BJ (cell line): ENCODE results near the gene DGKE. TPM values are rescaled to one million over a fixed set of nuclear protein-coding genes. Genes with fewer than 3 reads are reported as not detected.

Source experiments
- CTCF ChIA-PET: fragments of 350-600 bp; formaldehyde crosslinking; extraction: SDS; loops from one replicate; lab custom pipeline; 2021; ENCODE audit warnings: antibody characterized with exemption, inconsistent platforms; lab: Yijun Ruan, JAX
- POLR2A ChIA-PET: fragments of 300-600 bp; sonication (Branson Sonifier 250); formaldehyde crosslinking; extraction: SDS; loops from one replicate; lab custom pipeline; 2021; ENCODE audit warnings: antibody characterized with exemption; lab: Charles Lee
- DNase-seq: peaks from one replicate; pipeline ENCODE4 v3.0.0-alpha.2; 2011; ENCODE audit warnings: low read depth
- H3K27me3 ChIP-seq: 2 replicates; pipeline ENCODE4 v1.6.0; 2011; ENCODE audit warnings: low read length; ENCODE audit not compliant: control insufficient read depth, insufficient read depth
- H3K36me3 ChIP-seq: 2 replicates; pipeline ENCODE4 v1.5.1; 2011; ENCODE audit warnings: low read length; ENCODE audit not compliant: control insufficient read depth, insufficient read depth
- H3K4me3 ChIP-seq: 2 replicates; pipeline ENCODE4 v1.5.1; 2011; ENCODE audit warnings: low read depth, mild to moderate bottlenecking, control low read depth, low read length
- polyA plus RNA-seq: library from polyadenylated mRNA; depleted of rRNA; stranded (reverse); fragments of >200 nt; gene quantifications from 2 replicates; pipeline ENCODE4 v1.2.3, GENCODE V29; 2011
- TF ChIP-seq, protein P1 (sequence below): IDR thresholded peaks from 2 replicates; pipeline ENCODE4 v1.5.1; 2011; ENCODE audit warnings: low read depth, mild to moderate bottlenecking, control low read depth, inconsistent platforms, low read length, moderate library complexity; ENCODE audit not compliant: insufficient read depth

DGKE gene
- polyA plus RNA-seq, 1 experiment: 1.9 TPM

DNA sequence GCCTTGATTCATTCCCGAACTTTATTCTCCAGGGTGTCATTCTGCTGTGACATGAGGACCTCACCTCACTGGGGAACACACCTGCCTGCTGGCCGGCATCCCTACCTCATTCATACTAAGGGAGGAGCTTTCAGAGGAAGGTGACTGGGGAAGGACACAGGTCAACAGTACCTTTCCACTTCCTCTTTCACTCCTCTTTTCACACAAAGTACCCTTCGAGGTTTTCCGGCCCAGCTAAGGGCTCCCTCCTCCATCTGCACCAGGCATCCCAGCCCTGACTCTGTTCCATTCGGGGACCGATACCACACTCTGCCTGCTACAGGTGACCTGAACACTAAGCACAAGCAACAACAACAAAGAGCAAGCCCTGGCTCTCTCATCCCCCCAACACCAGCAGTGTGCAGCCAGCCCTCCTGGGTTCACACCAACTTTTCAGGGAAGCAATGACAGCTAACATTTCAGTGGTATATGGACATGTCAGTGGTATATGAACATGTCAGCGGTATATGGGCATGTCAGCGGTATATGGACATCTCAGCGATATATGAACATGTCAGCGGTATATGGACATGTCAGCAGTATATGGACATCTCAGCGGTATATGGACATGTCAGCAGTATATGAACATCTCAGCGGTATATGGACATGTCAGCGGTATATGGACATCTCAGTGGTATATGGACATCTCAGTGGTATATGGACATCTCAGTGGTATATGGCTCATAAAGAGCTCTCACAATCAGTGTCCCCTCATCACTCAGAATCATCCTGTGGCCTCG, 63.9 kb downstream of the DGKE start:
- no peak overlapping the region for H3K4me3 ChIP-seq
- TF ChIP-seq, protein P1, sequence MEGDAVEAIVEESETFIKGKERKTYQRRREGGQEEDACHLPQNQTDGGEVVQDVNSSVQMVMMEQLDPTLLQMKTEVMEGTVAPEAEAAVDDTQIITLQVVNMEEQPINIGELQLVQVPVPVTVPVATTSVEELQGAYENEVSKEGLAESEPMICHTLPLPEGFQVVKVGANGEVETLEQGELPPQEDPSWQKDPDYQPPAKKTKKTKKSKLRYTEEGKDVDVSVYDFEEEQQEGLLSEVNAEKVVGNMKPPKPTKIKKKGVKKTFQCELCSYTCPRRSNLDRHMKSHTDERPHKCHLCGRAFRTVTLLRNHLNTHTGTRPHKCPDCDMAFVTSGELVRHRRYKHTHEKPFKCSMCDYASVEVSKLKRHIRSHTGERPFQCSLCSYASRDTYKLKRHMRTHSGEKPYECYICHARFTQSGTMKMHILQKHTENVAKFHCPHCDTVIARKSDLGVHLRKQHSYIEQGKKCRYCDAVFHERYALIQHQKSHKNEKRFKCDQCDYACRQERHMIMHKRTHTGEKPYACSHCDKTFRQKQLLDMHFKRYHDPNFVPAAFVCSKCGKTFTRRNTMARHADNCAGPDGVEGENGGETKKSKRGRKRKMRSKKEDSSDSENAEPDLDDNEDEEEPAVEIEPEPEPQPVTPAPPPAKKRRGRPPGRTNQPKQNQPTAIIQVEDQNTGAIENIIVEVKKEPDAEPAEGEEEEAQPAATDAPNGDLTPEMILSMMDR: no peak
- ChIA-PET CTCF (no interaction called here), POLR2A (no interaction called here)
- no peaks in the 10 kb centered on the region for H3K27me3 ChIP-seq
- no peak for DNase-seq
- peaks cover 44% of the 10 kb centered on the region for H3K36me3 ChIP-seq

DNA sequence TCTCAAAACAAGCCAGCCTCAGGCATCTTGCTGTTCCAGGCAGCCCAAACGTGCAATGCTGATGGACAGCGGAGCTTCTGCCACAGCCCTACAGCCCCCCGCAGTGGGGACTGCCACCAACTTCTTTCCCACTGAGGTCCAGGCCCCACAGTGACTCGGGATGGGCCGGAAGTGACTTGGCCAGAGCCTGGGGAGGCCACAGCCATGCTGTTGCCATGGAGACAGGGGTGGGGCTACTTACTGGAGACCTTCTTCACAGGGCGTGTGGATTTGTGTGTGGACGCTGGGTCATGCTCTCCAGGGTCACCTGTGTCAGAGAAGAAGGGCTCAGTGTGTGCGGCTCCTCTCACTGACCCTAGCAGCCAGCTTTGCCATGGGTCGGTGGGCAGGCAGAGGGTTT, 64.9 kb downstream of the DGKE start:
- CTCF ChIA-PET: interaction anchor here (1.2 to 1.4 kb wide), 2 partner anchors 42 to 79 kb away, joined by 3 to 5 read pairs; no protein-coding TSS in a partner anchor
- TF ChIP-seq, protein P1: no peak
- POLR2A ChIA-PET: no interaction called here
- no peak overlapping the region for H3K4me3 ChIP-seq
- H3K36me3 ChIP-seq: peaks cover 38% of the 10 kb centered on the region
- no peak for DNase-seq
- no peaks in the 10 kb centered on the region for H3K27me3 ChIP-seq

DNA sequence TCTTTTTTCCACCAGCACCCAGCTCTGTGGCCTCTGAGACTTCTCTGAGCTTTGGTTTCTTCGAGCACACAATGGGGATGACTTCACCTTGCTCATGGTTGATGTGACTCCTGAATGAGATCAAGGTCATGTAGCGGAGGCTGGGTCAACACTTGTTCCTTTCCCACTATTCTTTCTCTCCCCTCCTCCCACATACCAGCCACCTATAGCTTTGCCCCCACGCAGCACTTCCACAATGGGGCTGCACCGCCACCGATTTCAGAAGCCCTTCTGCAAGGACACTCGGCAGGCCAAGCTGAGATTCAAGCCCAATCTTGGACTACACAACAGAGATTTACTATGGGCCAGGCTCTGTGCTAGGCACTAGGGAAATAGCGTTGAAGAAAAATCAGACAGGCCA, 65.5 kb downstream of the DGKE start:
- no peaks in the 10 kb centered on the region for H3K27me3 ChIP-seq
- CTCF ChIA-PET: interaction anchor here (1.2 to 1.4 kb wide), 2 partner anchors 41 to 80 kb away, joined by 3 to 5 read pairs; no protein-coding TSS in a partner anchor
- peaks cover 41% of the 10 kb centered on the region for H3K36me3 ChIP-seq
- DNase-seq: no peak
- no peak overlapping the region for H3K4me3 ChIP-seq
- POLR2A ChIA-PET: no interaction called here
- TF ChIP-seq, protein P1: no peak

DNA sequence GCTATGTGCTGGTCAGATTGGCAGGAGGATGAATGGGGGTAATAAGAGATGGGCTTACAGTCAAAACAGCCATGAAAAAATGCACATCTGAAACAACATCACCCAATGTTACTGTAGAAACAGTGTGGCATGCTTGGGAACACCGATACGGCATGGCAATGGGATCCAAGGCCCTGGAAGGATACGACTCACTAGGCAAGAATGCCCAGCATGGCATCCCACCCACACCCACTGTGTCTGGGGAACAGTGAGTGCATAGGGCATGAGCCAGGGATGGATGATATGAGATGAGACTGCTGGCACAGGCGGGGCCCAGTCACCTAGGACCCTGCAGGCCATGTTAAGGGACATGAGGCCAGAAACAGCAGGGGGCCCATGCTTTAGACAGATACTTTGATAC, 68.4 kb downstream of the DGKE start:
- no peak for DNase-seq
- H3K27me3 ChIP-seq: no peaks in the 10 kb centered on the region
- H3K36me3 ChIP-seq: peaks cover 33% of the 10 kb centered on the region
- no peak overlapping the region for H3K4me3 ChIP-seq
- ChIA-PET POLR2A (no interaction called here), CTCF (interaction anchor here (1.8 kb wide), 1 partner anchor 12 kb away, joined by 7 read pairs; no protein-coding TSS in a partner anchor)
- TF ChIP-seq, protein P1: no peak

DNA sequence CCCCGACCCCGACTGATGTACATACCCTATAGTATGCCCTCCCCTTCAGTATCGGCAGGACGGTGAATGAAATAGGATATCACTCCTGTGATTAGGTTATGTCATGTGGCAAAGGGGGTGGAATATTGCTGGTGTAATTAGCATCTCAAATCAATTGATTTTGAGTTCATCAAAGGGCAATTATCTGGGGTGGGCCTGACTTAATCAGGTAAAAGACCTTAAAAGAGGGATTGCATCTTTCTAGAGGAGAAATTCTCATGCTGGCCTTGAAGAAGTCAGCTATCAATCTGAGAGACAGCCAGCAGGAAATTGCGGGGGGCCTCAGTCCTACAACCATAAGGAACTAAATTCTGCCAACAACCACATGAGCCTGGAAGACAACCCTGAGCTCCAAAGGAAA, 69.6 kb downstream of the DGKE start:
- H3K36me3 ChIP-seq: peaks cover 31% of the 10 kb centered on the region
- CTCF ChIA-PET: interaction anchor here (0.9 to 1.4 kb wide), 2 partner anchors 11 to 19 kb away, joined by 3 read pairs; no protein-coding TSS in a partner anchor

More for the DNA sequence above, 69.6 kb downstream of the DGKE start:
- no peak for DNase-seq
- POLR2A ChIA-PET: no interaction called here
- no peak overlapping the region for H3K4me3 ChIP-seq
- no peaks in the 10 kb centered on the region for H3K27me3 ChIP-seq
- TF ChIP-seq, protein P1: no peak
